Measurements from ENCODE around the gene DBN1.

- TF ChIP-seq CTCF (IDR thresholded peaks at IDR 0.05; ENCODE audit: extremely low read depth in 1 of 2, insufficient read depth in 1 of 2, low read depth in 1 of 2, low read length in 2 of 2) (no peak), POLR2A (IDR thresholded peaks at IDR 0.05; ENCODE audit: low read depth, low read length) (no peak), JUN (IDR thresholded peaks at IDR 0.05; ENCODE audit: borderline replicate concordance, insufficient read depth, insufficient read length, low read depth) (no peak), POLR2AphosphoS5 (IDR thresholded peaks at IDR 0.05; ENCODE audit: insufficient read depth, low read depth, low read length) (no peak), FOS (IDR thresholded peaks at IDR 0.05; ENCODE audit: borderline replicate concordance, insufficient read depth, low read length) (no peak), GATA2 (IDR thresholded peaks at IDR 0.05; ENCODE audit: insufficient read depth, insufficient read length, low read depth, low read length) (no peak)
These were observed 38.6 kb upstream of the DBN1 start for GRCh38 chr5:177511796-177512675.
